GM23248 (cell line): ENCODE results near the gene DAAM1.

Experiments
- EZH2 ChIP-seq: fragments of 200-600 bp; sonication (generic); IDR thresholded peaks from 2 replicates; pipeline ENCODE4 v1.6.1; 2018; ENCODE audit warnings: antibody characterized with exemption, mild to moderate bottlenecking; ENCODE audit not compliant: insufficient read depth, poor library complexity, severe bottlenecking
- EZH2phosphoT487 ChIP-seq: fragments of 200-600 bp; sonication (generic); IDR thresholded peaks from 2 replicates; pipeline ENCODE4 v1.6.1; 2018; ENCODE audit warnings: antibody characterized with exemption, moderate library complexity, mild to moderate bottlenecking, low read depth; ENCODE audit not compliant: insufficient read depth

DNA sequence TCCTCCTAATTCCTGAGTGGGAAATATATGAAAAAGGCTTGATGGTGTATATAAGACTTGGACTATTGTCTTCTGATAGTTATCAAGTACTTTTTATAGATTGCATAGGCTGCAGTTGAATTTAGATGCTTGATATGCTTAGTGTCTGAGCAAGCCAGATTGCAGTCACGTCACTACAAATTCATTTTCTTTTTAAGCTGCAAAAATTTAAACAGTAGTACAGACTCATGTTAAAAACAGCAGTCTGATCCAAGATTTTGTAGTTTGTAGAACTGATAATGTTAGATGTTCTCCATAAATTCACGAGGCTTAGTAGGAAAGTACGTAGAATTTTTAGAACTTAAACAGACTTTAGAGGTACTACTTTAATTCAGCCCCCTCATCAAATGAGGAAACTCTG is 150.3 kb downstream of the DAAM1 start:
- TF ChIP-seq EZH2, result no peak
- TF ChIP-seq EZH2phosphoT487, result no peak
